GM19455 (cell line): Measurements from ENCODE around the gene ZNG1A.
"Not testable (repeated sequence)": the region's sequence is repeated elsewhere in the genome, so short reads cannot be mapped to it uniquely, and the experiment has no call there.

Source experiments
- ATAC-seq: cut with Tn5 transposase; IDR thresholded peaks from one replicate; pipeline ENCODE4 v1.9.1; 2021; ENCODE audit not compliant: unreplicated experiment

ZNG1A gene

GRCh38 chr9:98775-99174 is 80.1 kb downstream of the ZNG1A start:
- not testable (repeated sequence) for ATAC-seq

- ATAC-seq = not testable (repeated sequence)
Measured at GRCh38 chr9:94992-95391, 83.9 kb downstream of the ZNG1A start.

- ATAC-seq = not testable (repeated sequence)
Measured at GRCh38 chr9:94323-94722, 84.5 kb downstream of the ZNG1A start.

- not testable (repeated sequence) for ATAC-seq
Measured at GRCh38 chr9:93909-94308, 84.9 kb downstream of the ZNG1A start.

GRCh38 chr9:90851-91250 is 88.0 kb downstream of the ZNG1A start:
- not testable (repeated sequence) for ATAC-seq

GRCh38 chr9:88396-89037 is 90.3 kb downstream of the ZNG1A start:
- ATAC-seq = not testable (repeated sequence)

- not testable (repeated sequence) for ATAC-seq
Measured at GRCh38 chr9:87860-88259, 91.0 kb downstream of the ZNG1A start.

GRCh38 chr9:87105-87504 is 91.8 kb downstream of the ZNG1A start:
- not testable (repeated sequence) for ATAC-seq

GRCh38 chr9:86697-87096 is 92.2 kb downstream of the ZNG1A start:
- not testable (repeated sequence) for ATAC-seq

GRCh38 chr9:82932-83689 is 95.7 kb downstream of the ZNG1A start:
- ATAC-seq = not testable (repeated sequence)

- ATAC-seq = not testable (repeated sequence)
Measured at GRCh38 chr9:78333-78732, 100.5 kb downstream of the ZNG1A start.

- ATAC-seq = not testable (repeated sequence)
Measured at GRCh38 chr9:76389-76788, 102.5 kb downstream of the ZNG1A start.

- ATAC-seq = not testable (repeated sequence)
Measured at GRCh38 chr9:73900-74525, 104.8 kb downstream of the ZNG1A start.

- not testable (repeated sequence) for ATAC-seq
Measured at GRCh38 chr9:73076-73899, 105.6 kb downstream of the ZNG1A start.
